Smooth muscle cell (in vitro differentiated cells): Measurements from ENCODE around the gene GRM5. TPM values are rescaled to one million over a fixed set of nuclear protein-coding genes. Genes with fewer than 3 reads are reported as not detected.

Experiments
- DNase-seq: peaks from one replicate; lab custom pipeline; 2025; ENCODE audit not compliant: unreplicated experiment; lab: John Stamatoyannopoulos, UW
- H2AFZ ChIP-seq: fragments of 200-600 bp; sonication (generic); 2 replicates; pipeline ENCODE4 v1.6.0; 2016; ENCODE audit warnings: antibody characterized with exemption, low read depth, mild to moderate bottlenecking
- H3F3A ChIP-seq: fragments of 200-600 bp; sonication (generic); 2 replicates; pipeline ENCODE4 v1.6.0; 2017; ENCODE audit warnings: antibody characterized with exemption, low read depth
- H3K27ac ChIP-seq: fragments of 200-600 bp; sonication (generic); 2 replicates; pipeline ENCODE4 v1.5.1; 2016; ENCODE audit warnings: low read depth, mild to moderate bottlenecking
- H3K27me3 ChIP-seq: fragments of 200-600 bp; sonication (generic); 2 replicates; pipeline ENCODE4 v1.6.1; 2016; ENCODE audit warnings: low read depth, mild to moderate bottlenecking
- H3K36me3 ChIP-seq: fragments of 200-600 bp; sonication (generic); 2 replicates; pipeline ENCODE4 v1.5.1; 2016; ENCODE audit warnings: low read depth
- H3K4me1 ChIP-seq: fragments of 200-600 bp; sonication (generic); 2 replicates; pipeline ENCODE4 v1.5.1; 2016; ENCODE audit warnings: low read depth
- H3K4me2 ChIP-seq: fragments of 200-600 bp; sonication (generic); 2 replicates; pipeline ENCODE4 v1.6.0; 2016; ENCODE audit warnings: mild to moderate bottlenecking
- H3K4me3 ChIP-seq: fragments of 200-600 bp; sonication (generic); 2 replicates; pipeline ENCODE4 v1.5.1; 2016; ENCODE audit warnings: mild to moderate bottlenecking
- H3K79me2 ChIP-seq: fragments of 200-600 bp; sonication (generic); 2 replicates; pipeline ENCODE4 v1.6.0; 2016; ENCODE audit warnings: low read depth, mild to moderate bottlenecking
- H3K9ac ChIP-seq: fragments of 200-600 bp; sonication (generic); 2 replicates; pipeline ENCODE4 v1.6.0; 2016; ENCODE audit warnings: low read depth
- H3K9me3 ChIP-seq: fragments of 200-600 bp; sonication (generic); replicated peaks from 2 replicates; pipeline ENCODE4 v1.5.1; 2016; ENCODE audit warnings: low read depth
- H4K20me1 ChIP-seq: fragments of 200-600 bp; sonication (generic); 2 replicates; pipeline ENCODE4 v1.6.0; 2016; ENCODE audit warnings: low read depth
- WGBS: methylation state at CpG from one replicate; pipeline ENCODE4 v1.1.7; 2016; ENCODE audit warnings: low lambda C conversion rate; 5-methylcytosine and 5-hydroxymethylcytosine counted together
- polyA plus RNA-seq: library from polyadenylated mRNA; unstranded; fragments of >200 nt; fragmentation: Nextera tagmentation; extraction: Ambion mirVana; gene quantifications from 2 replicates; pipeline ENCODE4 v1.2.1, GENCODE V29; 2016
- total RNA-seq: library from RNA; depleted of rRNA; stranded (reverse); fragments of >200 nt; gene quantifications from 2 replicates; pipeline ENCODE4 v1.2.3, GENCODE V29; 2014
- TF ChIP-seq, protein P1 (sequence below): fragments of 200-600 bp; sonication (generic); IDR thresholded peaks from 2 replicates; pipeline ENCODE4 v1.5.1; 2017; ENCODE audit warnings: borderline replicate concordance, mild to moderate bottlenecking, antibody characterized with exemption; ENCODE audit not compliant: insufficient read depth, poor library complexity, severe bottlenecking

Gene GRM5
- total and polyA plus RNA-seq, 2 experiments from 2014 or later: not detected

DNA sequence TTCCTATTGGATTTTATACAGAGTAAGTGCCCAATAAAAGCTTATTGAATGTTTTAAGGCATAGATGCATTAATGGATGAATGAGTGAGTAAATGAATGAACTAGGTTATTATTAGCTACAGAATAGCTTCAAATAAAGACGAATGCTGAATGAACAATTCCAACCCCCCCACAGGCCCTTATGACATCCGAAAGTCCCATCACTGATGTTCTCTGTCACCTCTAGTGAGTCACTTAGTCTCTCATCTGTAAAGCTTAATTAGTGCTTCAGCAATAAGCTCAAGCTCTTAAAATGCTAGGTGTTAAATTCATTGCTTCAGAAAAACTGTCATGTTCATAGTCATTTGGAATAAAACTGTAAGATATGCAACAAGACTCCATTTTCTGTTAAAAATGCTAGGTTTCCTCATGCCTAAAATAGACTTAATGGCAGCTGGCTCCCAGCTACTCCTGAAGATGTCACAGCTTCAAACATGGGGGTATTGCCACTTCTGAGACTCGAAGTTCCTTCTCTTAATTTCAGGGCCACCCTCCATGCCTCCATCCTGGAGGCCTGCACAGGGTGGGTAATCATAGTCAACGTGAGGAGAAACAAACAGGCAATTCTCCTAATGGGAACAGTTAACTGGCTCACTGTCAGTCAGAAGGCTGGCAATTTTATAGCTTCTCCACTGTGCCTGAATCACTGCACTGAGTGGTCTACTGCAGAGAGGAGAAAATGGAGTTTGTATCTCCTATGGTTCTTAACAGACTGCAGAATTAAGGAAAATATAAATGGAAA, 373.3 kb downstream of the GRM5 start:
- H2AFZ ChIP-seq: no peak overlapping the region
- no peak overlapping the region for H3K4me3 ChIP-seq
- 69% methylated on average over 4 of the region's 4 CpGs for WGBS
- no peak overlapping the region for H3K27ac ChIP-seq
- H3K79me2 ChIP-seq: no peaks in the 10 kb centered on the region
- H3K9me3 ChIP-seq: no peaks in the 10 kb centered on the region
- no peaks in the 10 kb centered on the region for H4K20me1 ChIP-seq
- no peaks in the 10 kb centered on the region for H3K27me3 ChIP-seq
- no peaks in the 10 kb centered on the region for H3K4me1 ChIP-seq
- TF ChIP-seq, protein P1, sequence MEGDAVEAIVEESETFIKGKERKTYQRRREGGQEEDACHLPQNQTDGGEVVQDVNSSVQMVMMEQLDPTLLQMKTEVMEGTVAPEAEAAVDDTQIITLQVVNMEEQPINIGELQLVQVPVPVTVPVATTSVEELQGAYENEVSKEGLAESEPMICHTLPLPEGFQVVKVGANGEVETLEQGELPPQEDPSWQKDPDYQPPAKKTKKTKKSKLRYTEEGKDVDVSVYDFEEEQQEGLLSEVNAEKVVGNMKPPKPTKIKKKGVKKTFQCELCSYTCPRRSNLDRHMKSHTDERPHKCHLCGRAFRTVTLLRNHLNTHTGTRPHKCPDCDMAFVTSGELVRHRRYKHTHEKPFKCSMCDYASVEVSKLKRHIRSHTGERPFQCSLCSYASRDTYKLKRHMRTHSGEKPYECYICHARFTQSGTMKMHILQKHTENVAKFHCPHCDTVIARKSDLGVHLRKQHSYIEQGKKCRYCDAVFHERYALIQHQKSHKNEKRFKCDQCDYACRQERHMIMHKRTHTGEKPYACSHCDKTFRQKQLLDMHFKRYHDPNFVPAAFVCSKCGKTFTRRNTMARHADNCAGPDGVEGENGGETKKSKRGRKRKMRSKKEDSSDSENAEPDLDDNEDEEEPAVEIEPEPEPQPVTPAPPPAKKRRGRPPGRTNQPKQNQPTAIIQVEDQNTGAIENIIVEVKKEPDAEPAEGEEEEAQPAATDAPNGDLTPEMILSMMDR: no peak
- no peak overlapping the region for H3K9ac ChIP-seq
- H3K4me2 ChIP-seq: no peak overlapping the region
- DNase-seq: no peak
- no peaks in the 10 kb centered on the region for H3F3A ChIP-seq
- H3K36me3 ChIP-seq: no peaks in the 10 kb centered on the region

DNA sequence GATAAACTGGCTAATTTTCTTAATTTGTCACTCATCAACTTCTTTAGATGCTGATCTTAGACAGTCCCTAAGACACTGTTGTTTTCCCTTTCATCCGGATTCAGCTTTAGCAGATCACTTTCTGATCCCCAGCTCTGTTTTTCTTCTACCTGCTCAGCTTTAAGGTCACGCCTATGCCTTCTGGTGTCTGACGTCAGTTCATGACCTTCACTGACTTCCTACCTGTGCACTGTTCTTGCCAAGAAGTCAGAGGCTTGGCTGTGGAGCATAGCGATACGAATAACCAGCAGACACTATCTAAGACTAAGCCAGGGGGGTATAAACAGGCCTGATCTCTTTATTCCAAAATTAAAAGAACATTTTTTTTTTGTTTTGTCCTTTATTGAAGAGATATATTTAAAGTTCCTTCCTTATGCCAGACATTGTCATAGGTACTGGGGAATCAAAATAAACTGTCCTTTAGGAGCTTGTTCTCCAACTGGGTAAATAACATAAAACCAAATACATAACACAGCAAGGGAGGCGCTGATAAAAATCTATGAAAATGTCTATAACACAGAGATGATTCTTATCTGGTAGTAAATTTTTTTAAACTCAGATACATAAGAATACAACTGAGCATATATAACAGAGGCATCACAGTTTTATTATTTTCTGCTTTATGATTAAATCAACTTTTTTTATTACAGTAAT, 376.1 kb downstream of the GRM5 start:
- WGBS: 85% methylated on average over 6 of the region's 6 CpGs
- no peak for DNase-seq

DNA sequence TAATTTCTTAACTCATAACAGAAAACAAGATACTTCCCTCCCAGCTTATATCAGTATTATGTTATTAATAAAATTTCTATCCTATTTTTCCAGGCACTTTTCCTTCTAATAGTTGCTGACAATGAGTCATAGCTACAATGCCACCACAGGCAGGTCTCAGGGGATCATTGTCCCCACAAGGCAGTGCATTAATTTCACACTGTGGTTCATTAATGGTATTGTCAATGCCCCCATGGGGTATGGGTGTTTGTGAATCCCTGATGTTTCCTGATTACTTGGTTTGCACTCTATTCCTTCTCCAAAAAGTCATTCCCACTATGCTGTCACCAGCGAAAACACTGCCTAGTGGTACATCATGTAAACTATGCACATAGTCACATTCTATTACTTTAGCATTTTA, 382.8 kb downstream of the GRM5 start:
- Histone ChIP-seq H4K20me1 (no peaks in the 10 kb centered on the region), H3K27ac (no peak overlapping the region), H2AFZ (no peak overlapping the region), H3K4me1 (peaks cover 5% of the 10 kb centered on the region), H3K36me3 (no peaks in the 10 kb centered on the region), H3K9ac (no peak overlapping the region), H3K4me3 (no peak overlapping the region), H3K9me3 (no peaks in the 10 kb centered on the region), H3K4me2 (no peak overlapping the region), H3K79me2 (no peaks in the 10 kb centered on the region), H3F3A (no peaks in the 10 kb centered on the region), H3K27me3 (no peaks in the 10 kb centered on the region)
- TF ChIP-seq, protein P1: no peak
- DNase-seq: no peak
- WGBS: 100% methylated on average over 1 of the region's 1 CpG

More for the DNA sequence above, 376.1 kb downstream of the GRM5 start:
- no peaks in the 10 kb centered on the region for H3K79me2 ChIP-seq
- H3K27me3 ChIP-seq: no peaks in the 10 kb centered on the region
- H3K9ac ChIP-seq: no peak overlapping the region
- H3K4me2 ChIP-seq: no peak overlapping the region
- no peaks in the 10 kb centered on the region for H3K4me1 ChIP-seq
- H2AFZ ChIP-seq: no peak overlapping the region
- no peaks in the 10 kb centered on the region for H3K36me3 ChIP-seq
- H3K4me3 ChIP-seq: no peak overlapping the region
- H4K20me1 ChIP-seq: no peaks in the 10 kb centered on the region
- no peak overlapping the region for H3K27ac ChIP-seq
- TF ChIP-seq, protein P1: no peak
- H3K9me3 ChIP-seq: no peaks in the 10 kb centered on the region
- no peaks in the 10 kb centered on the region for H3F3A ChIP-seq
